Activated gamma-delta T cell treated with Interleukin-2 at 50 U/mL for 16 hours (primary cell): ENCODE data around the gene PCID2.

ENCODE experiments used
- DNase-seq: peaks from one replicate; pipeline ENCODE4 v3.0.0-alpha.2; 2020

Gene PCID2

GRCh38 chr13:113219256-113219940, 10.9 kb upstream of the PCID2 start:
- no peak for DNase-seq

- DNase-seq: no peak
Measured at GRCh38 chr13:113218586-113218985, 10.1 kb upstream of the PCID2 start.

- no peak for DNase-seq
Measured at GRCh38 chr13:113216254-113217048, 8.0 kb upstream of the PCID2 start.

GRCh38 chr13:113211774-113212173, 3.3 kb upstream of the PCID2 start:
- DNase-seq: no peak

- no peak for DNase-seq
Measured at GRCh38 chr13:113210833-113211232, 2.4 kb upstream of the PCID2 start.

GRCh38 chr13:113209759-113210421, 1.4 kb upstream of the PCID2 start:
- peak; percentile 67 for DNase-seq

- DNase-seq: peak; percentile 59
Measured at GRCh38 chr13:113209336-113209758, 878 bp upstream of the PCID2 start, which contains the start of gene CUL4A. TSS of gene CUL4A (plus strand) at chr13:113209613. CDS start at chr13:113209628, 15 bp downstream.

GRCh38 chr13:113207890-113208420, 514 bp downstream of the PCID2 start:
- DNase-seq: no peak

- DNase-seq: no peak
Measured at GRCh38 chr13:113207460-113207859, 1.0 kb downstream of the PCID2 start.

GRCh38 chr13:113205428-113205931, 3.0 kb downstream of the PCID2 start:
- no peak for DNase-seq

GRCh38 chr13:113204378-113204734, 4.1 kb downstream of the PCID2 start:
- no peak for DNase-seq

- DNase-seq: no peak
Measured at GRCh38 chr13:113203507-113204377, 4.7 kb downstream of the PCID2 start.

GRCh38 chr13:113202912-113203311, 5.6 kb downstream of the PCID2 start:
- no peak for DNase-seq

- no peak for DNase-seq
Measured at GRCh38 chr13:113201815-113202214, 6.7 kb downstream of the PCID2 start.

GRCh38 chr13:113196970-113197737, 11.3 kb downstream of the PCID2 start:
- DNase-seq: no peak

- DNase-seq: no peak
Measured at GRCh38 chr13:113195360-113195759, 13.1 kb downstream of the PCID2 start.

- no peak for DNase-seq
Measured at GRCh38 chr13:113192902-113193301, 15.6 kb downstream of the PCID2 start.

- no peak for DNase-seq
Measured at GRCh38 chr13:113192279-113192678, 16.2 kb downstream of the PCID2 start.

- DNase-seq: no peak
Measured at GRCh38 chr13:113190181-113190580, 18.3 kb downstream of the PCID2 start.

- DNase-seq: no peak
Measured at GRCh38 chr13:113187883-113188665, 20.4 kb downstream of the PCID2 start.

- no peak for DNase-seq
Measured at GRCh38 chr13:113187263-113187669, 21.2 kb downstream of the PCID2 start.
